Breast epithelium (tissue), 4 donors: ENCODE results near the gene CGB2. TPM values are rescaled to one million over a fixed set of nuclear protein-coding genes. Genes with fewer than 3 reads are reported as not detected.

Experiments used
- DNase-seq, 2 donors: peaks; one replicate each; pipeline ENCODE4 v3.0.0-alpha.2; 2019; ENCODE audit warnings: low spot score in 2 of 2
- H3K27ac ChIP-seq, 2 donors: fragments of 200-600 bp; sonication (generic) in 1 of 2; one replicate each; pipeline ENCODE4 v1.5.1; 2016 to 2019; ENCODE audit warnings: mild to moderate bottlenecking in 1 of 2
- H3K27me3 ChIP-seq, 2 donors: fragments of 200-600 bp; sonication (generic) in 1 of 2; one replicate each; pipeline versions ENCODE4 v1.5.1 to v1.6.0; 2017 to 2019; ENCODE audit warnings: control low read depth in 1 of 2, mild to moderate bottlenecking in 1 of 2
- H3K36me3 ChIP-seq: fragments of 200-600 bp; one replicate; pipeline ENCODE4 v1.5.1; 2019
- H3K4me1 ChIP-seq, 2 donors: fragments of 200-600 bp; sonication (generic); one replicate each; pipeline ENCODE4 v1.5.1; 2016 to 2019; ENCODE audit warnings: control low read depth in 1 of 2
- H3K4me3 ChIP-seq, 3 donors: fragments of 200-600 bp; sonication (generic); 1 replicate in 2 of 3; 2 replicates in 1 of 3; pipeline ENCODE4 v1.5.1; 2016 to 2019; ENCODE audit warnings: mild to moderate bottlenecking in 3 of 3, moderate library complexity in 2 of 3
- H3K9me3 ChIP-seq, 2 donors: fragments of 200-600 bp; sonication (generic) in 1 of 2; one replicate each; pipeline ENCODE4 v1.5.1; 2016 to 2019; ENCODE audit warnings: control low read depth in 1 of 2
- CTCF ChIP-seq, 3 donors: fragments of 450-650 bp; IDR thresholded peaks; one replicate each; pipeline ENCODE4 v1.5.1; 2016 to 2017; ENCODE audit warnings: antibody characterized with exemption in 3 of 3, mild to moderate bottlenecking in 3 of 3, moderate library complexity in 3 of 3
- POLR2A ChIP-seq: fragments of 450-650 bp; IDR thresholded peaks from one replicate; pipeline ENCODE4 v1.6.1; 2016; ENCODE audit warnings: antibody characterized with exemption, mild to moderate bottlenecking, moderate library complexity
- POLR2AphosphoS5 ChIP-seq, 3 donors: sonication (generic); formaldehyde crosslinking; IDR thresholded peaks; one replicate each; pipeline ENCODE4 v1.6.1; 2017; ENCODE audit warnings: antibody characterized with exemption in 3 of 3
- intact Hi-C: fragments of 100-400 bp; cut with DNase I; formaldehyde crosslinking; loops from one replicate; pipeline ENCODE4 v1.15.1; 2023; ENCODE audit warnings: low total_unique reads
- total RNA-seq, 3 donors: library from RNA; depleted of rRNA; stranded (reverse); fragments of >200 nt; gene quantifications; one replicate each; pipeline ENCODE4 v1.1.0, GENCODE V29; 2016

The CGB2 gene
- total RNA-seq, 3 donors from 2014 or later: not detected

DNA sequence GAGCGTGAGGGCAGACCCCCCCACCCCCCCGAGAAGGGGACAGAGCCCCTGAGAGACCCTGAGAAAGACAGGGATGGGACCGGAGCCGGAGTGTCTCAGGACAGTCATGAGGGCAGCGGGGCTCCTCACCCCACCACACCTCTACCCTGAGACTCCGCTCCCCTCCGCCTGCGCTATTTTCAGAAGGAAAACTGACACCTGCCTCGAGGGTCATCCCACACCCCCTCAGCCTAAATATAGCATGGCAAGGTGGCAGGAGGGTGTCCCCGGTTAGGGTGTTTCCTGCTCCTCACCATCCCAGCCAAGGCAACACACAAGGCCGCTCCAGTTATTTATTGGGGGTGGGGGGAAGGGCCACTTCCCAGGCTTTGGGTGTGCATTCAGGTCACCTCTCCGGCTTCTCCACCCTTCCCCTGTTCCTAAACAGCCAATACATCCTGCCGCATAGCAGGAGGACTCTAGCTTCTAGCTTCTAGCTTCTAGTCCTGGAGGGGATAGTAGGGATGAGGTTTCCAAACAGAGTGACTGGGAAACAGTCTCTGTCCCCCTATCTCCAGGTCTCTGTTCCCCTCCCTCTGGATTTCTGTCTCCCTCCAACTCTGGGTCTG is 34.3 kb downstream of the CGB2 start:
- Histone ChIP-seq H3K36me3 (no peaks in the 10 kb centered on the region), H3K9me3 (no peaks in the 10 kb centered on the region), H3K4me3 (no peak overlapping the region), H3K27me3 (peaks cover 0 to 15% of the 10 kb centered on the region in 2 donors), H3K27ac (no peak overlapping the region), H3K4me1 (no peaks in the 10 kb centered on the region)
- TF ChIP-seq POLR2AphosphoS5 (IDR thresholded peaks at IDR 0.05): no peak
- TF ChIP-seq CTCF (IDR thresholded peaks at IDR 0.05): no peak
- TF ChIP-seq POLR2A: no peak
- intact Hi-C loops: loop anchor here (5.0 kb wide), 1 partner anchor 441 kb away; no protein-coding TSS in a partner anchor
- no peak for DNase-seq

DNA sequence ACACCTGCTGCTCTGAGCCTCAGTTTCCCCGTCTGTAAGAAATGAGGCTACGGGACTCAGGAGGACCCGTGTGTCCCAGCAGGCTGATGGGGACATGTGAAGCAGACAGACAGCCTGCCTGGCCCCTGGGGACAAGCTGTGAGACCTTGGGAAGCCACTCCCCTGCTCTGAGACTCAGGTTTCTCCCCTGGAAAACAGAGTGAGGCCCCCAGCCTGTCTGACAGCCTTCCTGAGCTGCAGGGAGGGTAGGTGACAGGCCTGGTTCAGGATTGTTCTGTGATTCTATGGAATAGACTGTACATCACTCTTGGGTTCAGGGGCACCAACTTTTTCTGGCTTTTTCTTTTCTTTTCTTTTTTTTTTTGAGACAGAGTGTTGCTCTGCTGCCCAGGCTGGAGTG is 35.9 kb downstream of the CGB2 start:
- H3K36me3 ChIP-seq: no peaks in the 10 kb centered on the region
- peaks cover 6 to 27% of the 10 kb centered on the region in 2 donors for H3K27me3 ChIP-seq
- no peak overlapping the region for H3K27ac ChIP-seq
- intact Hi-C loops: loop anchor here (5.0 kb wide), 1 partner anchor 440 kb away; no protein-coding TSS in a partner anchor
- DNase-seq: no peak
- TF ChIP-seq CTCF (IDR thresholded peaks at IDR 0.05) (no peak), POLR2AphosphoS5 (IDR thresholded peaks at IDR 0.05) (no peak), POLR2A (no peak)
- no peaks in the 10 kb centered on the region for H3K4me1 ChIP-seq
- no peaks in the 10 kb centered on the region for H3K9me3 ChIP-seq
- no peak overlapping the region for H3K4me3 ChIP-seq

DNA sequence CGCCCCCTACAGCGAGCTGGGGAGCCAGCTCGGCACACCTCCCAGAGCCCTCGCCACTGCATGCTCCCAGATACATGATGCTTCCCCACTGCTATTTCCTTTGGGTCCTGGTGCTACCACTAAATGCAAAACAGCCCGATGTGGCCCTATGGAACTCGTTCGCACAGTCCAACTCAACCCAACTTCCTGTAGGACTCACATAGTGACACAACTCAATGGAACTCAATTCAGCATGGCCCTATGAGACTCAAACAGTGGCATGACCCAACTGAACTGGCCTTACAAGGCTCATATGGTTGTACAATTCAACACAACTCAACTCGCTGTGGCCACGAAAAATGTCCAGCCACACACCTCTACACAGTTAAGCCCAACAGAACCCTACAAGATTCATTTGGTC is 37.3 kb downstream of the CGB2 start:
- Histone ChIP-seq H3K9me3 (no peaks in the 10 kb centered on the region), H3K36me3 (no peaks in the 10 kb centered on the region), H3K4me1 (no peaks in the 10 kb centered on the region), H3K27ac (no peak overlapping the region), H3K4me3 (no peak overlapping the region), H3K27me3 (peaks cover 6 to 37% of the 10 kb centered on the region in 2 donors)
- TF ChIP-seq POLR2AphosphoS5 (IDR thresholded peaks at IDR 0.05): no peak
- intact Hi-C loops: loop anchor here (5.0 kb wide), 1 partner anchor 438 kb away; no protein-coding TSS in a partner anchor
- DNase-seq: no peak

GRCh38 chr19:49070416-49070815 is 38.7 kb downstream of the CGB2 start:
- Histone ChIP-seq H3K27ac (no peak overlapping the region), H3K4me3 (no peak overlapping the region), H3K27me3 (peaks cover 6 to 35% of the 10 kb centered on the region in 2 donors), H3K9me3 (no peaks in the 10 kb centered on the region), H3K36me3 (no peaks in the 10 kb centered on the region), H3K4me1 (no peaks in the 10 kb centered on the region)
- DNase-seq: no peak
- intact Hi-C loops: loop anchor here (10.0 kb wide), 1 partner anchor 124 kb away; no protein-coding TSS in a partner anchor
- TF ChIP-seq POLR2A (no peak), POLR2AphosphoS5 (IDR thresholded peaks at IDR 0.05) (no peak), CTCF (IDR thresholded peaks at IDR 0.05) (no peak)

DNA sequence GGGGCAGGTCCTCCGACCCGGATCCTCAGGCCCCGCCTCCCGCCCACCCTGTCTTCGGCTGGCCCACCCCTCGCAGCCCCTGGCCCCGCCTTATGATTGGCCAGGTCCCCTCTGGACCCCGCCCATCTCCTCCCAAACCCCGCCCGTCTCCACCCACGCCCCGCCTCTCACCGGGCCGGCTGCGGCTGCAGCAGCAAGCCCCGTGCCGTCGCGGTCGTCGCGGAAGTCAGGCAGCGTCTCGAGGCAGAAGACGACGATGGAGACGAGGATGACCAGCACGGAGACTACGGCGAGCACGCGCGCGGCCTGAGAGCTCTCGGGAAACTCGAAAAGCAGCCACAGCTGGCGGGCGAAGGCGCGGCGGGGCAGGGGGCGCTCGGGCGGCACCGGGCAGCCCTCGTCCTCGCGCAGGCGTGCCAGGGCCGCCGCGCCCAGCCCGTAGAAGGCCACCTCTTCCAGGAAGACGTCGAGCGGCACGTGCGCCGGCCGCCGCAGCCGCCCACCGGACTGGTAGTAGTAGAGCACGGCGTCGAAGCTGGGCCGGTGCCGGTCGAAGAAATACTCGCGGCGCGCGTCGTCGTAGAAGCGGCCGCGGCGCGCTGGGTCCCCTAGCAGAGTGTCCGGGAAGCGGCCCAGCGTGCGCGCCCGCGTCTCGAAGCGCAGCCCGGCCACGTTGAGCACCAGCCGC is 40.3 kb downstream of the CGB2 start:
- TF ChIP-seq CTCF (IDR thresholded peaks at IDR 0.05): no peak
- TF ChIP-seq POLR2AphosphoS5 (IDR thresholded peaks at IDR 0.05): no peak
- TF ChIP-seq POLR2A: no peak
- H3K4me1 ChIP-seq: no peaks in the 10 kb centered on the region
- no peaks in the 10 kb centered on the region for H3K36me3 ChIP-seq
- intact Hi-C loops: loop anchor here (10.0 kb wide), 1 partner anchor 123 kb away; no protein-coding TSS in a partner anchor
- H3K4me3 ChIP-seq: peak overlapping the region in 2 of 3 donors; percentile 23 to 46
- H3K27me3 ChIP-seq: peaks cover 6 to 35% of the 10 kb centered on the region in 2 donors
- no peak for DNase-seq
- no peaks in the 10 kb centered on the region for H3K9me3 ChIP-seq
- H3K27ac ChIP-seq: no peak overlapping the region
